Dendritic cell treated with granulocyte-macrophage colony-stimulating factor and Interleukin-4, amounts not matched to agents 40 ng/mL and 50 ng/mL, for 4 days (primary cell): ENCODE results near the gene F7.
"Not testable (repeated sequence)": the region's sequence is repeated elsewhere in the genome, so short reads cannot be mapped to it uniquely, and the experiment has no call there.

Experiments
- H3K27ac Mint-ChIP-seq: one replicate; pipeline ENCODE4 v1.8.0; 2022; ENCODE audit warnings: mild to moderate bottlenecking, mixed read lengths
- H3K27me3 Mint-ChIP-seq: one replicate; pipeline ENCODE4 v1.8.0; 2022; ENCODE audit warnings: mild to moderate bottlenecking, mixed read lengths
- H3K36me3 Mint-ChIP-seq: one replicate; pipeline ENCODE4 v1.8.0; 2022; ENCODE audit warnings: low read depth, mixed read lengths
- H3K4me1 Mint-ChIP-seq: one replicate; pipeline ENCODE4 v1.8.0; 2022; ENCODE audit warnings: low read depth, mixed read lengths
- H3K4me3 Mint-ChIP-seq: one replicate; pipeline ENCODE4 v1.8.0; 2022; ENCODE audit warnings: mild to moderate bottlenecking, moderate library complexity, mixed read lengths
- H3K9me3 Mint-ChIP-seq: one replicate; pipeline ENCODE4 v1.8.0; 2022; ENCODE audit warnings: mixed read lengths
- intact Hi-C: fragments of 100-400 bp; cut with micrococcal nuclease; formaldehyde crosslinking; loops from one replicate; pipeline ENCODE4 v1.15.0; 2022

Gene F7

GRCh38 chr13:113153810-113154748, 48.5 kb downstream of the F7 start:
- Mint-ChIP-seq H3K27me3 (peaks cover 29% of the 10 kb centered on the region), H3K4me1 (peaks cover 23% of the 10 kb centered on the region), H3K4me3 (peak overlapping the region; percentile 75), H3K9me3 (peaks cover 10% of the 10 kb centered on the region), H3K36me3 (no peaks in the 10 kb centered on the region), H3K27ac (peak overlapping the region; percentile 84)
- intact Hi-C loops, result loop anchor here (1.0 to 10.0 kb wide), 4 partner anchors 22 to 338 kb away; partner anchors contain the start of genes CUL4A, DCUN1D2, LAMP1 and PCID2

- peaks cover 35% of the 10 kb centered on the region for H3K27me3 Mint-ChIP-seq
- peaks cover 23% of the 10 kb centered on the region for H3K4me1 Mint-ChIP-seq
- H3K36me3 Mint-ChIP-seq, result no peaks in the 10 kb centered on the region
- intact Hi-C loops, result loop anchor here (10.0 kb wide), 1 partner anchor 140 kb away; the partner anchor contains the start of gene LAMP1
- no peak overlapping the region for H3K27ac Mint-ChIP-seq
- H3K9me3 Mint-ChIP-seq, result peaks cover 10% of the 10 kb centered on the region
- no peak overlapping the region for H3K4me3 Mint-ChIP-seq
These were observed 49.6 kb downstream of the F7 start for GRCh38 chr13:113155201-113155600.

GRCh38 chr13:113155982-113156655, 50.5 kb downstream of the F7 start:
- Mint-ChIP-seq H3K27ac (no peak overlapping the region), H3K27me3 (peaks cover 36% of the 10 kb centered on the region), H3K4me1 (peaks cover 24% of the 10 kb centered on the region), H3K36me3 (no peaks in the 10 kb centered on the region), H3K4me3 (no peak overlapping the region), H3K9me3 (peaks cover 10% of the 10 kb centered on the region)
- intact Hi-C loops, result loop anchor here (10.0 kb wide), 1 partner anchor 139 kb away; the partner anchor contains the start of gene LAMP1

- no peak overlapping the region for H3K27ac Mint-ChIP-seq
These were observed 51.8 kb downstream of the F7 start for GRCh38 chr13:113157206-113157928.

GRCh38 chr13:113157929-113158747, 52.5 kb downstream of the F7 start, which contains the start of gene PROZ:
PROZ (plus strand) TSS chr13:113158648; CDS start chr13:113158661, 13 bp downstream.
- no peak within 1 kb of the TSS for H3K4me3 Mint-ChIP-seq
- peaks cover 11% of the 10 kb centered on the region for H3K4me1 Mint-ChIP-seq
- no peaks in the 10 kb centered on the region for H3K36me3 Mint-ChIP-seq
- peaks cover 31% of the 10 kb centered on the region for H3K27me3 Mint-ChIP-seq
- intact Hi-C loops, result loop anchor here (10.0 kb wide), 1 partner anchor 137 kb away; the partner anchor contains the start of gene LAMP1
- H3K27ac Mint-ChIP-seq, result peak within 1 kb of the TSS; percentile 31
- H3K9me3 Mint-ChIP-seq, result peaks cover 10% of the 10 kb centered on the region

More at GRCh38 chr13:113157206-113157928, 51.8 kb downstream of the F7 start:
- H3K27me3 Mint-ChIP-seq, result peaks cover 31% of the 10 kb centered on the region
- H3K36me3 Mint-ChIP-seq, result no peaks in the 10 kb centered on the region
- intact Hi-C loops, result loop anchor here (10.0 kb wide), 1 partner anchor 137 kb away; the partner anchor contains the start of gene LAMP1
- H3K4me3 Mint-ChIP-seq, result no peak overlapping the region
- peaks cover 10% of the 10 kb centered on the region for H3K9me3 Mint-ChIP-seq
- H3K4me1 Mint-ChIP-seq, result peaks cover 19% of the 10 kb centered on the region

- H3K27ac Mint-ChIP-seq, result no peak overlapping the region
- intact Hi-C loops, result loop anchor here (10.0 kb wide), 1 partner anchor 136 kb away; the partner anchor contains the start of gene LAMP1
- no peak overlapping the region for H3K4me3 Mint-ChIP-seq
- H3K4me1 Mint-ChIP-seq, result peaks cover 5% of the 10 kb centered on the region
- no peaks in the 10 kb centered on the region for H3K36me3 Mint-ChIP-seq
- peaks cover 10% of the 10 kb centered on the region for H3K9me3 Mint-ChIP-seq
- peaks cover 37% of the 10 kb centered on the region for H3K27me3 Mint-ChIP-seq
These were observed 53.4 kb downstream of the F7 start for GRCh38 chr13:113158946-113159345.

GRCh38 chr13:113159701-113160100, 54.1 kb downstream of the F7 start:
- Mint-ChIP-seq H3K4me3 (no peak overlapping the region), H3K4me1 (peaks cover 5% of the 10 kb centered on the region), H3K9me3 (peaks cover 10% of the 10 kb centered on the region), H3K36me3 (no peaks in the 10 kb centered on the region), H3K27me3 (peaks cover 44% of the 10 kb centered on the region), H3K27ac (no peak overlapping the region)
- intact Hi-C loops, result loop anchor here (10.0 kb wide), 1 partner anchor 135 kb away; the partner anchor contains the start of gene LAMP1

GRCh38 chr13:113160983-113161382, 55.4 kb downstream of the F7 start:
- peaks cover 51% of the 10 kb centered on the region for H3K27me3 Mint-ChIP-seq
- no peak overlapping the region for H3K4me3 Mint-ChIP-seq
- peaks cover 1% of the 10 kb centered on the region for H3K9me3 Mint-ChIP-seq
- intact Hi-C loops, result no loop called here
- no peaks in the 10 kb centered on the region for H3K36me3 Mint-ChIP-seq
- no peak overlapping the region for H3K27ac Mint-ChIP-seq
- H3K4me1 Mint-ChIP-seq, result peaks cover 5% of the 10 kb centered on the region

GRCh38 chr13:113161433-113161832, 55.8 kb downstream of the F7 start:
- no peak overlapping the region for H3K27ac Mint-ChIP-seq
- intact Hi-C loops, result no loop called here

GRCh38 chr13:113161975-113162374, 56.4 kb downstream of the F7 start:
- peaks cover 53% of the 10 kb centered on the region for H3K27me3 Mint-ChIP-seq
- H3K36me3 Mint-ChIP-seq, H3K4me3 Mint-ChIP-seq, H3K9me3 Mint-ChIP-seq, H3K27ac Mint-ChIP-seq, intact Hi-C loops, H3K4me1 Mint-ChIP-seq: not testable (repeated sequence)

More at GRCh38 chr13:113161433-113161832, 55.8 kb downstream of the F7 start:
- H3K27me3 Mint-ChIP-seq, result peaks cover 53% of the 10 kb centered on the region
- H3K4me3 Mint-ChIP-seq, result no peak overlapping the region
- H3K4me1 Mint-ChIP-seq, result peaks cover 5% of the 10 kb centered on the region
- H3K9me3 Mint-ChIP-seq, result no peaks in the 10 kb centered on the region
- H3K36me3 Mint-ChIP-seq, result no peaks in the 10 kb centered on the region

- no peak overlapping the region for H3K27ac Mint-ChIP-seq
- H3K4me1 Mint-ChIP-seq, result peaks cover 5% of the 10 kb centered on the region
- peaks cover 49% of the 10 kb centered on the region for H3K27me3 Mint-ChIP-seq
- H3K9me3 Mint-ChIP-seq, result no peaks in the 10 kb centered on the region
- no peak overlapping the region for H3K4me3 Mint-ChIP-seq
- peaks cover 5% of the 10 kb centered on the region for H3K36me3 Mint-ChIP-seq
- intact Hi-C loops, result no loop called here
These were observed 57.4 kb downstream of the F7 start for GRCh38 chr13:113162783-113163685.

GRCh38 chr13:113164492-113164891, 58.9 kb downstream of the F7 start:
- H3K36me3 Mint-ChIP-seq, result peaks cover 17% of the 10 kb centered on the region
- H3K4me3 Mint-ChIP-seq, result no peak overlapping the region
- no peaks in the 10 kb centered on the region for H3K9me3 Mint-ChIP-seq
- H3K27me3 Mint-ChIP-seq, result peaks cover 43% of the 10 kb centered on the region
- H3K27ac Mint-ChIP-seq, result no peak overlapping the region
- intact Hi-C loops, result no loop called here
- H3K4me1 Mint-ChIP-seq, result peaks cover 5% of the 10 kb centered on the region
